Tibial nerve (tissue), 4 donors: ENCODE data around the gene POLR3C.

Source experiments
- CTCF ChIP-seq, 5 experiments: fragments of 200-600 bp in 3 of 5; fragments of 450-650 bp in 2 of 5; sonication (generic) in 3 of 5; IDR thresholded peaks; one replicate each; pipeline ENCODE4 v1.5.1; 2016 to 2019; ENCODE audit warnings: antibody characterized with exemption in 5 of 5, mild to moderate bottlenecking in 3 of 5, moderate library complexity in 2 of 5
- EP300 ChIP-seq, 2 donors: sonication (generic); formaldehyde crosslinking; IDR thresholded peaks; one replicate each; pipeline ENCODE4 v1.6.1; 2017; ENCODE audit warnings: antibody characterized with exemption in 2 of 2, mild to moderate bottlenecking in 1 of 2
- POLR2A ChIP-seq, 2 donors: fragments of 450-650 bp; IDR thresholded peaks; one replicate each; pipeline ENCODE4 v1.6.1; 2017; ENCODE audit warnings: antibody characterized with exemption in 2 of 2, mild to moderate bottlenecking in 2 of 2, moderate library complexity in 2 of 2

DNA sequence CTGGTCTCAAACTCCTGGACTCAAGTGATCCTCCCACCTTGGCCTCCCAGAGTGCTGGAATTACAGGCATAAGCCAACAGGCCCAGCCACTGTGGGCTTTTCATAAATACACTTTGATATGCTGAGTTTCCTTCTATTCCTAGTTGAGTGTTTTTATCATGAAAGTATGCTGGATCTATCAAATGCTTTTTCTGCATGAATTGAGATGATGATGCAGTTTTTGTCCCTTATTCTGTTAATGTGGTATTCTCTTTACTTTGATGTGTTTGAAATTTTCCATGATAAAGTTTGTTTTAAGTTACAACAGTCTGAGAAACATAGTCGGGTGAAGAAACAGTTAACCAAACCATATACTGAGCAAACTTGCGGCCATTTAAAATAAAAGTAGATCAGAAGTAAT is 24.2 kb upstream of the POLR3C start:
- no peak for TF ChIP-seq CTCF (IDR thresholded peaks at IDR 0.05)
- no peak for TF ChIP-seq POLR2A (IDR thresholded peaks at IDR 0.05)
- no peak for TF ChIP-seq EP300 (IDR thresholded peaks at IDR 0.05)
